ENCODE measurements around the gene PCBP3.

PCBP3 gene

DNA sequence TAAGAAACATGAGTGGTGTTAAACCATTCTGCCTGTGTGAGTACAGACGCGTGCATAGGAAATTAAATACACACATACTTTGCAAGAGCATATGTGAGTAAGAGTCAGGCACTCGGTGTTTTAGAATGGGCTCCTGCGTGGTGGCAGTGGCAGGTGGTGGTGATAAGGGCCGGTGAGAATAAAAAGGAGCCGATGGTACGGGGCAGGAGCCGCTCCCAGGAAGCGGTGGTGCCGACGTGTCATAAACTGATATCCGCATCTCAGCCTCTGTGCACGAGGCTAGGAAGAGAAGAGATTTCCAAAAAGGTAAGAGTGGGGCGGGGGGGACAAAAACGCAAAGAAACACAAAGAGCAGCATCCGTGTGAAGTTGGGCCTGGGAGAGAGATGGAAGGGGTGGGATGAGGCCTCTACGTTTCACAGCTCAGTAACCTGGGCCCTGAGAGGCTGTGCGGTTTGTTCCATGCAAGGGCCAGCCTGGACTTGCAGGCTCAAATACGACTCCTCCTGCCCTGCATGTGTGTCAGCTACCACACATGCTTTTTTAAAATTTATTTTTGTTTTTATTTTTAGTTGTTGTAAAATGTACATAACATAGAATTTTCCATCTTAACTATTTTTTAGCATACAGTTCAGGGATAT is 210.3 kb downstream of the PCBP3 start:
- WGBS (ENCODE audit: insufficient coverage, insufficient read length), result no CpG with 5 or more reads among the region's 19 CpGs
- Histone ChIP-seq H3K9me3 (ENCODE audit: control insufficient read depth, insufficient read depth, low read length) (no peaks in the 10 kb centered on the region), H3K4me3 (ENCODE audit: low read length) (no peak overlapping the region), H3K27me3 (ENCODE audit: control insufficient read depth, insufficient read depth, low read length) (no peaks in the 10 kb centered on the region), H3K4me1 (ENCODE audit: control insufficient read depth, insufficient read depth, low read length) (peaks cover 7% of the 10 kb centered on the region; the same call in 1 of the 2 replicates), H3K36me3 (ENCODE audit: control insufficient read depth, insufficient read depth, low read length) (no peaks in the 10 kb centered on the region), H3K27ac (ENCODE audit: low read length) (no peak overlapping the region)
- DNase-seq (ENCODE audit: low read depth, low spot score), result no peak

DNA sequence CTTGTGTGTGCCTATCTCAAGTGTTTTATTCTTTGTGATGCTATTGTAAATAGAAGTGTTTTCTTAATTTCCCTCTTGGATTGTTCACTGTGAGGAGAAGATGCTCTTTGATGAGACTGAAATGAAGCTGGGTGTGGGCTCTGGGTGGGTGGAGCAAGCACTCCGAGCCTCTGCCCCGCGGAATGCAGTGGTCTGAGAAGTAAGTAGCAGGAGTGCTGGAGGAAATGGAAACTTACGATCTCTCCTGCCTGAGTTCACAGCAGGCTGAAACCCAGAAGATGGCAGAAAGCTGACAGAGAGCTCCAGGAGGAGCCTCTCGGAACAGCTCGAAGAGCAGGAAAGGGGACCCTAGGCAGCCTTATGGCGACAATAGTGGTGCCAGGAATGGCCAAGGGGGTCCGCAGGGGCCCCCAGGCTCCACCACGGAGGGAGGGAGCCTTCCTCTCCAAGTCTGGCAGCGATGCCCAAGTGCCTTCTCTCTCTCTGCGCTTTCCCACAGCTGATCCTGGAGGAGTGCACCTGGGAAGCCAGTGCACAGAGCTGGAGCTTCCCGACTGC is 211.2 kb downstream of the PCBP3 start:
- H3K9me3 ChIP-seq (ENCODE audit: control insufficient read depth, insufficient read depth, low read length), result no peaks in the 10 kb centered on the region
- H3K4me1 ChIP-seq (ENCODE audit: control insufficient read depth, insufficient read depth, low read length), result peaks cover 7% of the 10 kb centered on the region; the same call in 1 of the 2 replicates
- no peak overlapping the region for H3K4me3 ChIP-seq (ENCODE audit: low read length)
- no peaks in the 10 kb centered on the region for H3K36me3 ChIP-seq (ENCODE audit: control insufficient read depth, insufficient read depth, low read length)
- WGBS (ENCODE audit: insufficient coverage, insufficient read length), result no CpG with 5 or more reads among the region's 12 CpGs
- DNase-seq (ENCODE audit: low read depth, low spot score), result no peak
- no peak overlapping the region for H3K27ac ChIP-seq (ENCODE audit: low read length)
- no peaks in the 10 kb centered on the region for H3K27me3 ChIP-seq (ENCODE audit: control insufficient read depth, insufficient read depth, low read length)

DNA sequence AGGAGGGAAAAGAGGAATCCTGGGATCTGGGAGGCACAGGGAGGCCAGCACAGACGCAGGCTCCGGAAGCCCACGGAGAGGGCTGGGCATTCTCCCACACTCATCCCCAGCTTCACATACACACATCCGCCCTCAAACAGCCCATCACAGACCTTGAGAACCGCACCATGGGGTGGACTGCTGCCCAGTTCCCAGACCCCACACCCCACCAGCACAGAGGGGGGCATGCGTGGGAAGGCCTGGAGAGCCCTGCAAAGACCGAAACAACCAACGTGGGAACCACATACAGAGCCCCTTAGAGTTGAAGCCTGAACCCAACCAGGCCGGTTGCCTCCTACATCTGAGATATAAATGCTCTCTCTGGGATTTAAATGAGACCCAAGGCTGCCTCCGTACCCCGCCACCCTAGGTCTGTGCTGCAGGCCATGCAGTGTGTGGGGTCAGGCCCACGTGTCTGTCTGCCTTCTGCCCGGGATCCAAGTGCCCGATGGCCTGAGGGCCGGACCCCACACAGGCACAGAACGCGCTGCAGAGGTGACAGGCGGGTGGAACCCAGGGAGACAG is 211.8 kb downstream of the PCBP3 start:
- H3K4me1 ChIP-seq (ENCODE audit: control insufficient read depth, insufficient read depth, low read length), result peaks cover 7% of the 10 kb centered on the region; the same call in 1 of the 2 replicates
- no peaks in the 10 kb centered on the region for H3K36me3 ChIP-seq (ENCODE audit: control insufficient read depth, insufficient read depth, low read length)
- no peak for DNase-seq (ENCODE audit: low read depth, low spot score)
- no CpG with 5 or more reads among the region's 18 CpGs for WGBS (ENCODE audit: insufficient coverage, insufficient read length)
- H3K27me3 ChIP-seq (ENCODE audit: control insufficient read depth, insufficient read depth, low read length), result no peaks in the 10 kb centered on the region
- H3K9me3 ChIP-seq (ENCODE audit: control insufficient read depth, insufficient read depth, low read length), result no peaks in the 10 kb centered on the region
- no peak overlapping the region for H3K4me3 ChIP-seq (ENCODE audit: low read length)
- H3K27ac ChIP-seq (ENCODE audit: low read length), result no peak overlapping the region

DNA sequence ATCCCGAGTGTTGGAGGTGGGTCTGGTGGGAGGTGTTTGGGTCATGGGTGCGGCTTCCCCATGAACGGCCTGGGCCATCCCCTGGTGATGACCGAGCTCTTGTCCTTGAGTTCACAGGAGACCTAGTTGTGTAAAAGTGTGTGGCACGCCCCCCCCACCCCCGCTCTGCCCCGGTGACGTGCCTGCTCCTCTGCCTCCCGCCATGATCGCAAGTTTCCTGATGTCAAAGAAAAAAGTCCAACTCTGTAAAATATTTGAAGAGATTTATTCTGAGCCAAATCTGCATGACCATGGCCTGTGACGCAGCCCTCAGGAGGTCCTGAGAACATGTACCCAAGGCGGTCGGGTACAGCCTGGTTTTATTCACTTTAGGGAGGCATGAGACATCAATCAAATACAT is 212.9 kb downstream of the PCBP3 start:
- Histone ChIP-seq H3K36me3 (ENCODE audit: control insufficient read depth, insufficient read depth, low read length) (no peaks in the 10 kb centered on the region), H3K4me3 (ENCODE audit: low read length) (no peak overlapping the region), H3K9me3 (ENCODE audit: control insufficient read depth, insufficient read depth, low read length) (no peaks in the 10 kb centered on the region), H3K27ac (ENCODE audit: low read length) (no peak overlapping the region), H3K27me3 (ENCODE audit: control insufficient read depth, insufficient read depth, low read length) (no peaks in the 10 kb centered on the region), H3K4me1 (ENCODE audit: control insufficient read depth, insufficient read depth, low read length) (peaks cover 7% of the 10 kb centered on the region; the same call in 1 of the 2 replicates)
- DNase-seq (ENCODE audit: low read depth, low spot score), result no peak
- no CpG with 5 or more reads among the region's 13 CpGs for WGBS (ENCODE audit: insufficient coverage, insufficient read length)

- no peak overlapping the region for H3K4me3 ChIP-seq (ENCODE audit: low read length)
- peaks cover 7% of the 10 kb centered on the region; the same call in 1 of the 2 replicates for H3K4me1 ChIP-seq (ENCODE audit: control insufficient read depth, insufficient read depth, low read length)
- no peaks in the 10 kb centered on the region for H3K36me3 ChIP-seq (ENCODE audit: control insufficient read depth, insufficient read depth, low read length)
- no peak overlapping the region for H3K27ac ChIP-seq (ENCODE audit: low read length)
- no CpG with 5 or more reads among the region's 3 CpGs for WGBS (ENCODE audit: insufficient coverage, insufficient read length)
- no peak for DNase-seq (ENCODE audit: low read depth, low spot score)
- no peaks in the 10 kb centered on the region for H3K9me3 ChIP-seq (ENCODE audit: control insufficient read depth, insufficient read depth, low read length)
- H3K27me3 ChIP-seq (ENCODE audit: control insufficient read depth, insufficient read depth, low read length), result no peaks in the 10 kb centered on the region
These were observed 213.4 kb downstream of the PCBP3 start for GRCh38 chr21:45856906-45857305.

GRCh38 chr21:45857761-45858160 is 214.2 kb downstream of the PCBP3 start:
- no CpG with 5 or more reads among the region's 6 CpGs for WGBS (ENCODE audit: insufficient coverage, insufficient read length)
- peaks cover 7% of the 10 kb centered on the region; the same call in 1 of the 2 replicates for H3K4me1 ChIP-seq (ENCODE audit: control insufficient read depth, insufficient read depth, low read length)
- H3K27ac ChIP-seq (ENCODE audit: low read length), result no peak overlapping the region
- no peaks in the 10 kb centered on the region for H3K36me3 ChIP-seq (ENCODE audit: control insufficient read depth, insufficient read depth, low read length)
- no peaks in the 10 kb centered on the region for H3K27me3 ChIP-seq (ENCODE audit: control insufficient read depth, insufficient read depth, low read length)
- no peak overlapping the region for H3K4me3 ChIP-seq (ENCODE audit: low read length)
- DNase-seq (ENCODE audit: low read depth, low spot score), result no peak
- H3K9me3 ChIP-seq (ENCODE audit: control insufficient read depth, insufficient read depth, low read length), result no peaks in the 10 kb centered on the region

- no peak for DNase-seq (ENCODE audit: low read depth, low spot score)
- Histone ChIP-seq H3K4me1 (ENCODE audit: control insufficient read depth, insufficient read depth, low read length) (peaks cover 7% of the 10 kb centered on the region; the same call in 1 of the 2 replicates), H3K36me3 (ENCODE audit: control insufficient read depth, insufficient read depth, low read length) (no peaks in the 10 kb centered on the region), H3K4me3 (ENCODE audit: low read length) (no peak overlapping the region), H3K9me3 (ENCODE audit: control insufficient read depth, insufficient read depth, low read length) (no peaks in the 10 kb centered on the region), H3K27ac (ENCODE audit: low read length) (no peak overlapping the region), H3K27me3 (ENCODE audit: control insufficient read depth, insufficient read depth, low read length) (no peaks in the 10 kb centered on the region)
- no CpG with 5 or more reads among the region's 12 CpGs for WGBS (ENCODE audit: insufficient coverage, insufficient read length)
These were observed 214.7 kb downstream of the PCBP3 start for GRCh38 chr21:45858180-45858579.

DNA sequence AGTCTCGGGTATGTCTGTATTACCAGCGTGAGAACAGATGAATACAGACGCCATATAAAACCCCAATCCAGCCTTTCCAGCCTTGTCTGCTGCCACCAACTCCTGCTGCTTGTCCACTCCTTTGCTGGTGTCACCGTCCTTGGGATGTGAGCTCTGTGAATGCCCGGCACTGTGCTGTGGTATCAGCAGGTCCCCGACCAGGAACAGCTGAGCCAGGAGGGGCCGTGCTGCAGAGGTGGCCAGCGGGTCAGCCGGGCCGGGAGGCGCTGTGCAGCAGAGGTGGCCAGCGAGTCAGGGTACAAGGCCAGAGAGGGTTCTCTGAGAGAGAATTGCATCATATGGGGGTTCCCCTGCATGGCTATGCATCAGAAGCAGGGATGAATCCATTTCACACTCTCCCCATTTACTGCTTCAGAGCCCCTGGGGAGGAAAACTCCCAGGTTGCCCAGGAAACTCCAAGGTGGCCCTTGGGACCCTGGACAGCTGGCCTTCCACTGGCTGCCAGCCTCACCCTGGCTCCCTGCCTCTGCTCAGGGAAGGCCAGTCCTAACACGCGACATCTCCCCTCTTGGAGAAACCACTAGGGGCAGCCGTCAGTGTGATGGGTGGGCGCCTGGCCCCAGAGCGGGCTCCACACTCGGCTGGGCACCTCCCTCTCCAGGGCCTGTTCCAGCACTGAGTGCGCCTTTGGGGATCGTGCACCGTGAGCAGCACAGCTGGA is 215.7 kb downstream of the PCBP3 start:
- H3K4me3 ChIP-seq (ENCODE audit: low read length), result no peak overlapping the region
- H3K36me3 ChIP-seq (ENCODE audit: control insufficient read depth, insufficient read depth, low read length), result no peaks in the 10 kb centered on the region
- DNase-seq (ENCODE audit: low read depth, low spot score), result no peak
- H3K27ac ChIP-seq (ENCODE audit: low read length), result no peak overlapping the region
- no peaks in the 10 kb centered on the region for H3K27me3 ChIP-seq (ENCODE audit: control insufficient read depth, insufficient read depth, low read length)
- WGBS (ENCODE audit: insufficient coverage, insufficient read length), result no CpG with 5 or more reads among the region's 21 CpGs
- peaks cover 7% of the 10 kb centered on the region; the same call in 1 of the 2 replicates for H3K4me1 ChIP-seq (ENCODE audit: control insufficient read depth, insufficient read depth, low read length)
- no peaks in the 10 kb centered on the region for H3K9me3 ChIP-seq (ENCODE audit: control insufficient read depth, insufficient read depth, low read length)

- Histone ChIP-seq H3K9me3 (ENCODE audit: control insufficient read depth, insufficient read depth, low read length) (no peaks in the 10 kb centered on the region), H3K4me3 (ENCODE audit: low read length) (no peak overlapping the region), H3K27ac (ENCODE audit: low read length) (no peak overlapping the region), H3K4me1 (ENCODE audit: control insufficient read depth, insufficient read depth, low read length) (peaks cover 7% of the 10 kb centered on the region; the same call in 1 of the 2 replicates), H3K36me3 (ENCODE audit: control insufficient read depth, insufficient read depth, low read length) (no peaks in the 10 kb centered on the region), H3K27me3 (ENCODE audit: control insufficient read depth, insufficient read depth, low read length) (no peaks in the 10 kb centered on the region)
- WGBS (ENCODE audit: insufficient coverage, insufficient read length), result no CpG with 5 or more reads among the region's 12 CpGs
- no peak for DNase-seq (ENCODE audit: low read depth, low spot score)
These were observed 216.3 kb downstream of the PCBP3 start for GRCh38 chr21:45859762-45860357.

- Histone ChIP-seq H3K36me3 (ENCODE audit: control insufficient read depth, insufficient read depth, low read length) (no peaks in the 10 kb centered on the region), H3K4me1 (ENCODE audit: control insufficient read depth, insufficient read depth, low read length) (0 out of 2 replicates have a peak, but pooled peaks cover 1% of the 10 kb centered on the region), H3K9me3 (ENCODE audit: control insufficient read depth, insufficient read depth, low read length) (no peaks in the 10 kb centered on the region), H3K4me3 (ENCODE audit: low read length) (no peak overlapping the region), H3K27ac (ENCODE audit: low read length) (no peak overlapping the region), H3K27me3 (ENCODE audit: control insufficient read depth, insufficient read depth, low read length) (no peaks in the 10 kb centered on the region)
- DNase-seq (ENCODE audit: low read depth, low spot score), result no peak
- WGBS (ENCODE audit: insufficient coverage, insufficient read length), result no CpG with 5 or more reads among the region's 26 CpGs
These were observed 217.1 kb downstream of the PCBP3 start for GRCh38 chr21:45860493-45861155.
